ENCODE data around the gene DOCK2. TPM values are rescaled to one million over a fixed set of nuclear protein-coding genes. Genes with fewer than 3 reads are reported as not detected.

Gene DOCK2
- total and polyA plus RNA-seq, 12 donors = 3.3 to 59.5 (median 21.0) TPM

DNA sequence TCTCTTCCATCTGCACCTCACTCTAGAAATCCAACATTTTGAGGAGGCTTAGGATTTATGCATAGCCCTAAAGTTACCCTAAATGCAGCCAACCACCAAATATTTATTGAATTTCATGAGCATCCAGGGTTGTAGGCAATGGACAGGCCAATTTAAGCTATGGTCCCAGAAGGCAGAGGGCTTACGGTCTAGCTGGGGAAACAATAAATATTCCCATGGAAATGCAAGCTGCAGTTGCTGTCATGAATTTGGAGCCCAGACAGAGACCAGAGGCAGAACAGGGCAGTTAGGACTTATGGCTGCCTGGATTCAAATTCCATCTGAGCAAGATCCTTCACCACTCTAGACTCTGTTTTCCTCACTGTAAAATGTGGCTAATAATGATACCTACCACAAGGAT, 352.3 kb downstream of the DOCK2 start:
- Histone ChIP-seq H3K4me3 (no peak overlapping the region), H3K4me1 (replicated peaks in 1 of 2) (no peaks in the 10 kb centered on the region), H3K27ac (no peak overlapping the region), H3K9me3 (replicated peaks in 1 of 3) (no peaks in the 10 kb centered on the region), H3K36me3 (replicated peaks in 1 of 2) (no peaks in the 10 kb centered on the region), H3K27me3 (no peaks in the 10 kb centered on the region)
- DNase-seq = no peak
- no peak for TF ChIP-seq POLR2A (IDR thresholded peaks at IDR 0.05)
- TF ChIP-seq, protein P1, sequence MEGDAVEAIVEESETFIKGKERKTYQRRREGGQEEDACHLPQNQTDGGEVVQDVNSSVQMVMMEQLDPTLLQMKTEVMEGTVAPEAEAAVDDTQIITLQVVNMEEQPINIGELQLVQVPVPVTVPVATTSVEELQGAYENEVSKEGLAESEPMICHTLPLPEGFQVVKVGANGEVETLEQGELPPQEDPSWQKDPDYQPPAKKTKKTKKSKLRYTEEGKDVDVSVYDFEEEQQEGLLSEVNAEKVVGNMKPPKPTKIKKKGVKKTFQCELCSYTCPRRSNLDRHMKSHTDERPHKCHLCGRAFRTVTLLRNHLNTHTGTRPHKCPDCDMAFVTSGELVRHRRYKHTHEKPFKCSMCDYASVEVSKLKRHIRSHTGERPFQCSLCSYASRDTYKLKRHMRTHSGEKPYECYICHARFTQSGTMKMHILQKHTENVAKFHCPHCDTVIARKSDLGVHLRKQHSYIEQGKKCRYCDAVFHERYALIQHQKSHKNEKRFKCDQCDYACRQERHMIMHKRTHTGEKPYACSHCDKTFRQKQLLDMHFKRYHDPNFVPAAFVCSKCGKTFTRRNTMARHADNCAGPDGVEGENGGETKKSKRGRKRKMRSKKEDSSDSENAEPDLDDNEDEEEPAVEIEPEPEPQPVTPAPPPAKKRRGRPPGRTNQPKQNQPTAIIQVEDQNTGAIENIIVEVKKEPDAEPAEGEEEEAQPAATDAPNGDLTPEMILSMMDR (IDR thresholded peaks at IDR 0.05) = no peak
- intact Hi-C loops (cut with DNase I) = no loop called here
- WGBS, 4 donors = 63 to 83% (median 74%) methylated on average over 1 of the region's 1 CpG

DNA sequence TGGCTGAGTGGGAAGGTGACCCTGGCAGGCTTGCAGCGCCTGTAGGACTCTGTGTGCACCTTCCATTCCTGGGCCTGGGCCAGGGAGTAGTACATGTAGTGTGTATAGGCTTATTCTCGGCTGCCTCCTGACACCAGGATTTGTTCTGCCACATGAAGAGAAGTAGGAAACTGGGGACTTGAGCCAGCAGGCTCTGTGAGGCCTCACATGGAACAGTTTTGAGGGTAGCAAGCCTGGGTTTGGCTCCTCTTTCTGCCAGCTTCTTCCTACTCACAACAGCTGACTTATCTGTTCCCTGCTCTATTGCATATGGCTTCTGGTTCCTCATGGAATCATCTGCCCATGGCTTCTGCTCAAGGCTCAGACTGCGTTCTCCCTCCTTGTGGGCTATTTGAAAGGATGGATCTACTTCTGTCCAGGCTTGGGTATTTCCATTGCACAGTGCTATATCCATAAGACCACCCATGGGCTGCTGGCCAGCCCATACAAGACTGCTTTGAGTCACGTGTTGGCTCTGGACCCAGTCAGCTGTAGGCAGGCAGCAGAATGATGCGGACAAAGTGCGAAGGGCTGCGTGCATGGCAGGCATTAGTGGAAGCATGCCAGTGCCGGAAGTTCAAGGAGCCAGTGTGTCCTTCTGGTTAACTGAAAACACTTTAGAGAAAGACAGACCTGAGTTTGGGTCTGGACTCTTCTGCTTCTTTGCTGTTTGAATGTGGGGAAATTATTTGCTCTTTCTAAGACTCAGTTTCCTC, 354.2 kb downstream of the DOCK2 start:
- intact Hi-C loops (cut with DNase I) = no loop called here
- Histone ChIP-seq H3K9me3 (replicated peaks in 1 of 3) (no peaks in the 10 kb centered on the region), H3K36me3 (replicated peaks in 1 of 2) (no peaks in the 10 kb centered on the region), H3K4me1 (replicated peaks in 1 of 2) (no peaks in the 10 kb centered on the region), H3K27ac (no peak overlapping the region), H3K4me3 (no peak overlapping the region), H3K27me3 (no peaks in the 10 kb centered on the region)
- DNase-seq = no peak
- TF ChIP-seq, protein P1 (IDR thresholded peaks at IDR 0.05) = no peak
- no peak for TF ChIP-seq POLR2A (IDR thresholded peaks at IDR 0.05)
- 85 to 92% (median 89%) methylated on average over 8 of the region's 8 CpGs for WGBS, 4 donors

DNA sequence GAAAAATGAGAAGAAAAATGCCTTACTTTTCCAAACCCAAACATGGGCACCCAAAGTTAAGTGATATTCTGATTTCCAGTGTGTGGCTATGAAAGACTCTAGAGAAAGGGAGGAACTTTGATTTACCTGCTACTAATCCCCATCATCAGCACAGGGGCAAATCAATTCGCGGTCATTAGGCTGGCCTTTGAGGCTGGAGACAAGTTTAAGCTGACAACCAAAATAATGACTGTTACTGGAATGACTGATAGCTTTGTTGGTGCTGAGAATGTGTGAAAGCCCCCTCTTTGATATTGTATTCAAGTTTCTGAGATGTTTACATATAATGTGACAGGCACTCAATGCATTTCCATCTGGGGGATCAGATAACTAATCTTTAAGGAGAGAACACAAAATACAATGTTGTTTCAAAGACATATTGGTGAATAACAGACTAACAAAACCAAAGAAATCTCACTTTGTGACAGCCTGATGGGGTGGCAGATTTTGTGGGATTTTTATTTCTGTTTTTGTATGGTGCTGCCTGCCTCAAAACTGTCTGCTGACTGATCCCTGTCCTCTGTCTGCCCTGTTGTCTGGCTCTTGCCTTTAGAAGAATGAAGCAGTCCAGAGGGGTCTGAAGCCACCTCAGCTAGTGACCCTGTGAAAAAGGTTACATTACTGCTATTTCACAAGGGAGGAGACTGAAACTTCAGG, 355.9 kb downstream of the DOCK2 start:
- H3K4me1 ChIP-seq (replicated peaks in 1 of 2) = no peaks in the 10 kb centered on the region
- no peak overlapping the region for H3K27ac ChIP-seq
- H3K36me3 ChIP-seq (replicated peaks in 1 of 2) = no peaks in the 10 kb centered on the region
- intact Hi-C loops (cut with DNase I) = no loop called here
- H3K27me3 ChIP-seq = no peaks in the 10 kb centered on the region
- TF ChIP-seq POLR2A (IDR thresholded peaks at IDR 0.05) = no peak
- TF ChIP-seq, protein P1 (IDR thresholded peaks at IDR 0.05) = no peak
- no peak for DNase-seq
- 79 to 92% (median 90%) methylated on average over 2 of the region's 2 CpGs for WGBS, 4 donors
- H3K9me3 ChIP-seq (replicated peaks in 1 of 3) = no peaks in the 10 kb centered on the region
- no peak overlapping the region for H3K4me3 ChIP-seq

DNA sequence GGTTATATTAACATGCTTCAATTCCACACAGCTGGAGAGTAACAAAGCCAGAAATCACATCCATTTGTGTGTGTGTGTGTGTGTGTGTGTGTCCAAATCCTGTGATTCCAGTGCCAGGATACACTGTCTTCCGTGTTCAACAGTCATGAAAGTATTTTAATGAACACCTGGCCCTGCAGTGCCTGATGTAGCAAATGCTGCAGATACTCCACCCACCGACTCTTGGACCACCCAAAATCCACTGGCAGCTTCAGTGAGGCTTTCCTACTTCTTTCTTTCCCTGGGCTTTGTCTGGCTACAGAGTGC, 356.4 kb downstream of the DOCK2 start:
- no peak for DNase-seq
- no peaks in the 10 kb centered on the region for H3K27me3 ChIP-seq
- H3K4me1 ChIP-seq (replicated peaks in 1 of 2) = no peaks in the 10 kb centered on the region
- no peaks in the 10 kb centered on the region for H3K36me3 ChIP-seq (replicated peaks in 1 of 2)
- H3K9me3 ChIP-seq (replicated peaks in 1 of 3) = no peaks in the 10 kb centered on the region
- H3K27ac ChIP-seq = no peak overlapping the region
- intact Hi-C loops (cut with DNase I) = no loop called here
- TF ChIP-seq POLR2A (IDR thresholded peaks at IDR 0.05) = no peak
- TF ChIP-seq, protein P1 (IDR thresholded peaks at IDR 0.05) = no peak
- WGBS, 4 donors = 43 to 76% (median 59%) methylated on average over 2 of the region's 2 CpGs
- H3K4me3 ChIP-seq = no peak overlapping the region

Data from adrenal gland (tissue), 12 donors.